AG04450 (cell line): ENCODE data around the gene EFNA1. TPM values are rescaled to one million over a fixed set of nuclear protein-coding genes. Genes with fewer than 3 reads are reported as not detected.
A peak's percentile ranks its signal among the peaks of the same experiment; 100 is the strongest.

Experiments used
- CTCF ChIA-PET: fragments of 300-600, 350-600 bp; formaldehyde crosslinking; extraction: SDS; loops from one replicate; lab custom pipeline; 2022; ENCODE audit warnings: antibody characterized with exemption, inconsistent platforms; lab: Charles Lee
- POLR2A ChIA-PET: fragments of 350-600 bp; formaldehyde crosslinking; extraction: SDS; loops from one replicate; lab custom pipeline; 2021; ENCODE audit warnings: antibody characterized with exemption, inconsistent platforms; lab: Yijun Ruan, JAX
- DNase-seq: peaks from one replicate; pipeline ENCODE4 v3.0.0-alpha.2; 2011; ENCODE audit warnings: low read depth, low spot score
- H3K27ac ChIP-seq: one replicate; pipeline ENCODE4 v1.5.1; 2012; ENCODE audit warnings: low read depth, low read length, control low read depth
- H3K27me3 ChIP-seq: one replicate; pipeline ENCODE4 v1.6.0; 2012; ENCODE audit warnings: low read length; ENCODE audit not compliant: control insufficient read depth, insufficient read depth
- H3K4me3 ChIP-seq: 2 replicates; pipeline ENCODE4 v1.5.1; 2011; ENCODE audit warnings: mild to moderate bottlenecking, low read depth, low read length, control low read depth
- H3K9me3 ChIP-seq: 2 replicates; pipeline ENCODE4 v1.5.1; 2012; ENCODE audit warnings: low read length; ENCODE audit not compliant: control insufficient read depth, insufficient read depth
- polyA plus RNA-seq: library from polyadenylated mRNA; depleted of rRNA; stranded (reverse); fragments of >200 nt; gene quantifications from 2 replicates; pipeline ENCODE4 v1.2.3, GENCODE V29; 2011
- TF ChIP-seq, protein P1 (sequence below): IDR thresholded peaks from 2 replicates; pipeline ENCODE4 v1.5.1; 2011; ENCODE audit warnings: low read depth, low read length, control low read depth, inconsistent platforms

The EFNA1 gene
- polyA plus RNA-seq, 1 experiment, result 1.4 TPM

DNA sequence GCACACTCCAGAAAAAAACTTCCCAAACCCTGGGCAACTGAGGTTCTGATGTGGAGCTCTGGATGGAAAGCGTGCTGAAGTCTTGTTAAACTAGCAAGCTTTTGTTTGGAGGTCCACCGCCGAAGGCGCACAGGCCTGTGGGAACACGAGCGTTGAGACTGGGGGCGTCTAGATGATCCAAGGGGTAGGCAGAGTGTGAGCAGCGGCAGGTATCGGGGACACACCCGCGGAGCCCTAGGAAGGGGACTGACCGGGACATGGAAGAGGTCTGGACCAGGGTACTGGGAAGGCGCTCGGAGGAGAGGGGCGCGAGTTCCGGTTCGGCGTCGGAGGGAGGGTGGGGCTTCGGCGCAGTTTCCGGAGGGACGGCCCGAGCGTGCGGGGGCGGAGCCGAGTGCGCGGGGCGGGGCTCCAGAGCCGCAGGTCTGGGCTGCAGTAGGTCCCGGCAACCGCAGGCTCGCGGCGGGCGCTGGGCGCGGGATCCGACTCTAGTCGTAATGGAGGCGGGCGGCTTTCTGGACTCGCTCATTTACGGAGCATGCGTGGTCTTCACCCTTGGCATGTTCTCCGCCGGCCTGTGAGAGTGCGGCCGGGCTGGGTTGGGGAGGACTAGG lies 7.8 kb downstream of the EFNA1 start, which contains the start of gene SLC50A1:
Gene SLC50A1, plus strand, starts transcription at position 438 of the 614 bp plus-strand sequence. Its CDS starts 60 bp downstream, at position 498.
- Histone ChIP-seq H3K9me3 (no peaks in the 10 kb centered on the region), H3K27ac (peak within 1 kb of the TSS; percentile 100), H3K27me3 (no peaks in the 10 kb centered on the region), H3K4me3 (peak within 1 kb of the TSS; percentile 94)
- ChIA-PET CTCF (interaction anchor here (1.0 to 2.6 kb wide), 4 partner anchors 29 to 50 kb away, joined by 4 to 10 read pairs (median 8); partner anchors contain the start of gene KRTCAP2), POLR2A (interaction anchor here (0.6 to 1.3 kb wide), 4 partner anchors 20 to 44 kb away, joined by 3 to 7 read pairs (median 3); partner anchors contain the start of gene KRTCAP2)
- TF ChIP-seq, protein P1, sequence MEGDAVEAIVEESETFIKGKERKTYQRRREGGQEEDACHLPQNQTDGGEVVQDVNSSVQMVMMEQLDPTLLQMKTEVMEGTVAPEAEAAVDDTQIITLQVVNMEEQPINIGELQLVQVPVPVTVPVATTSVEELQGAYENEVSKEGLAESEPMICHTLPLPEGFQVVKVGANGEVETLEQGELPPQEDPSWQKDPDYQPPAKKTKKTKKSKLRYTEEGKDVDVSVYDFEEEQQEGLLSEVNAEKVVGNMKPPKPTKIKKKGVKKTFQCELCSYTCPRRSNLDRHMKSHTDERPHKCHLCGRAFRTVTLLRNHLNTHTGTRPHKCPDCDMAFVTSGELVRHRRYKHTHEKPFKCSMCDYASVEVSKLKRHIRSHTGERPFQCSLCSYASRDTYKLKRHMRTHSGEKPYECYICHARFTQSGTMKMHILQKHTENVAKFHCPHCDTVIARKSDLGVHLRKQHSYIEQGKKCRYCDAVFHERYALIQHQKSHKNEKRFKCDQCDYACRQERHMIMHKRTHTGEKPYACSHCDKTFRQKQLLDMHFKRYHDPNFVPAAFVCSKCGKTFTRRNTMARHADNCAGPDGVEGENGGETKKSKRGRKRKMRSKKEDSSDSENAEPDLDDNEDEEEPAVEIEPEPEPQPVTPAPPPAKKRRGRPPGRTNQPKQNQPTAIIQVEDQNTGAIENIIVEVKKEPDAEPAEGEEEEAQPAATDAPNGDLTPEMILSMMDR, result peak; percentile 15; the same call in 1 of the 2 replicates
- DNase-seq, result peak; percentile 79

DNA sequence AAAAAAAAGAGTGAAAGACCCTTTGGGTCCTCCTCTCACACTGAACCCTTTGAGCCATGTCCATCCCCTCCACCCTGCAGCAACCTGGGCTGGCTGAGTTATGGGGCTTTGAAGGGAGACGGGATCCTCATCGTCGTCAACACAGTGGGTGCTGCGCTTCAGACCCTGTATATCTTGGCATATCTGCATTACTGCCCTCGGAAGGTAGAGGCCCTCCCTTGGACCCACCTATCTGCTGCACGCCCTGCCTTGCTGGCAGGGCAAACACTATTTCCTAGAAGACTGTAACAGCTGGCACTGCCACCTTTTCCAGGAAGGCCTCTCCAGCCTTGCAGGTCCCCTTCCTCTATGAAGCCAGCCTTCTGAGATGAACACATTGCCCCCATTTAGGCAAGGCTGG lies 9.1 kb downstream of the EFNA1 start:
- ChIA-PET CTCF (interaction anchor here (0.7 to 2.6 kb wide), 5 partner anchors 8 to 51 kb away, joined by 3 to 11 read pairs (median 4); partner anchors contain the start of gene KRTCAP2), POLR2A (interaction anchor here (0.6 to 0.7 kb wide), 2 partner anchors 14 to 1361 kb away, joined by 4 to 6 read pairs; no protein-coding TSS in a partner anchor)
- peak overlapping the region; percentile 57 for H3K4me3 ChIP-seq
- no peaks in the 10 kb centered on the region for H3K9me3 ChIP-seq
- peak overlapping the region; percentile 39 for H3K27ac ChIP-seq
- TF ChIP-seq, protein P1, result no peak
- DNase-seq, result no peak
- H3K27me3 ChIP-seq, result peaks cover 7% of the 10 kb centered on the region

DNA sequence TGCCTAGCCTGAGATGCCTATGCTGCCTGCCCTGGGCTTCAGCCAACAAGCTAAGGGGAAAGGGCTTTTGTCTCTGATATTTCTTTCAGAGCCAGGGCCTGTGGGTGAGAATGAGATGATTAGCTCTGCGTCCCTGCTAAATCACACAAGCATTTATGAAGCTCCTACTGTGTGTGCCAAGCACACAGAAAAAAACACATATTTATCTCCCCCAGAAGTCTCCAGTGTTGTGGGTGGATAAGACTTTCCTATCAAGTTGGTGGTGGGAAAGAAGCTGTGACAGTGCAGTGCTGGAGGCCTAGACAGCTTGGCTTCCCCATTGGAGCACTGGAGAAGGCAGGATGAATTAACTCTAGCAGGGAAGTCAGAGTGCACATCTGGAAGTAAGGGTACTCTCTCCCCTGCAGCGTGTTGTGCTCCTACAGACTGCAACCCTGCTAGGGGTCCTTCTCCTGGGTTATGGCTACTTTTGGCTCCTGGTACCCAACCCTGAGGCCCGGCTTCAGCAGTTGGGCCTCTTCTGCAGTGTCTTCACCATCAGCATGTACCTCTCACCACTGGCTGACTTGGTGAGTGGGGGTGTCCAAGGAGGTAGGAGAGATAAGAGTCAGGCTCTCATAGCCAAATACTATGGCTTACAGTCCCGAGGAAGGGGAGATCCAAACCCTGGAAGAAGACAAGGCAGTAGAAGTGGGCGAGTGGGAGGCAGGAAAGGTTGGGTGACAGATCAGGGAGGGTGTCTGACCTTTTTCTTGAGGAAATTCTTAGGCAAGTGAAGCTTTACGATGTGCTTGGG lies 9.7 kb downstream of the EFNA1 start:
- H3K4me3 ChIP-seq, result peak overlapping the region; percentile 57
- H3K9me3 ChIP-seq, result no peaks in the 10 kb centered on the region
- DNase-seq, result no peak
- TF ChIP-seq, protein P1, result no peak
- ChIA-PET CTCF (interaction anchor here (0.9 to 2.6 kb wide), 7 partner anchors 29 to 52 kb away, joined by 4 to 11 read pairs (median 4); partner anchors contain the start of gene KRTCAP2), POLR2A (no interaction called here)
- H3K27ac ChIP-seq, result peak overlapping the region; percentile 39
- H3K27me3 ChIP-seq, result peaks cover 11% of the 10 kb centered on the region

DNA sequence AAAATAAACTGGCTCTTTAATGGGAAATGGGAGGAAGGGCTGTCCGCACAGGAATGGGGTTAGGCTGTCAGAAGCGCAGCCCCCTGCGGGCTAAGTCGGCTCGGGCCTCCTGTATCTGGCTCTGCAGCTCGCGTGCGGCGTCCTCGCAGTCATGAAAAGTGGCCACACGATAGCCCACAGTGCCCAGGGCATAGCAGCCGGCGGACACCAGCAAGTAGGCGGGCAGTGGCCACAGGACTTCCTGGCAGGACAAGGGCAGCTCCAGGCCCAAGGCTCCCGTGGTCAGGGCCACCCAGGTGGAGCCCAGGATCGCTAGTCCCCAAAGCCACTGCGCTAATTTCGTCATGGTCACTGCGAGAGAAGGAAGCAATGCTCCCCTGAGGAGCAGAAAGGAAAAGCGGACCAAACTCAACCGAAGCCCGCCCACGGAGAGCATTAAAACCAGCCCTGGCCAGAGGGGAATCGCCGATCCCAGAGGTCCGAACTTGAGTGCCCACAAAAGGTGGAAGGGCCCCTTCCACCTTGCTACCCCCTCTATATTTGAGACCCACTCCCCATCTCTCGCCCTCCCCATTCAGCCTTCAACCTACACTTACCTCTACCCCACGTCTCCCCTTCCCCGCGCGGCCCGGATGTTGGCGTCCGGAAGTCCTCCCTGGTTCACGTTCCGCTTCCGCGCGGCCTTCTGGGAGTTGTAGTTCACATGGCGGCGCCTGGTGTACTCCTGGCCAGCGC lies 12.4 kb downstream of the EFNA1 start, which contains the start of gene DPM3:
Gene DPM3, minus strand, starts transcription at position 637 of the 735 bp plus-strand sequence. Its CDS starts 291 bp downstream, at position 346.
- POLR2A ChIA-PET, result interaction anchor here (0.6 to 0.8 kb wide), 2 partner anchors 11 to 32 kb away, joined by 3 to 9 read pairs; no protein-coding TSS in a partner anchor
- H3K27ac ChIP-seq, result peak within 1 kb of the TSS; percentile 77
- H3K9me3 ChIP-seq, result no peaks in the 10 kb centered on the region
- TF ChIP-seq, protein P1, result no peak
- CTCF ChIA-PET, result interaction anchor here (1.1 kb wide), 1 partner anchor 27 kb away, joined by 3 read pairs; no protein-coding TSS in a partner anchor
- H3K27me3 ChIP-seq, result peaks cover 13% of the 10 kb centered on the region
- DNase-seq, result no peak
- peak within 1 kb of the TSS; percentile 96 for H3K4me3 ChIP-seq
